GM19099 (cell line): ENCODE measurements around the gene UBE2E2.

Source experiments
- POLR2A ChIP-seq: IDR thresholded peaks from 3 replicates; pipeline ENCODE4 v1.6.1; 2011; ENCODE audit warnings: low read depth; ENCODE audit not compliant: insufficient read length; ENCODE audit errors: extremely low read depth

The UBE2E2 gene

DNA sequence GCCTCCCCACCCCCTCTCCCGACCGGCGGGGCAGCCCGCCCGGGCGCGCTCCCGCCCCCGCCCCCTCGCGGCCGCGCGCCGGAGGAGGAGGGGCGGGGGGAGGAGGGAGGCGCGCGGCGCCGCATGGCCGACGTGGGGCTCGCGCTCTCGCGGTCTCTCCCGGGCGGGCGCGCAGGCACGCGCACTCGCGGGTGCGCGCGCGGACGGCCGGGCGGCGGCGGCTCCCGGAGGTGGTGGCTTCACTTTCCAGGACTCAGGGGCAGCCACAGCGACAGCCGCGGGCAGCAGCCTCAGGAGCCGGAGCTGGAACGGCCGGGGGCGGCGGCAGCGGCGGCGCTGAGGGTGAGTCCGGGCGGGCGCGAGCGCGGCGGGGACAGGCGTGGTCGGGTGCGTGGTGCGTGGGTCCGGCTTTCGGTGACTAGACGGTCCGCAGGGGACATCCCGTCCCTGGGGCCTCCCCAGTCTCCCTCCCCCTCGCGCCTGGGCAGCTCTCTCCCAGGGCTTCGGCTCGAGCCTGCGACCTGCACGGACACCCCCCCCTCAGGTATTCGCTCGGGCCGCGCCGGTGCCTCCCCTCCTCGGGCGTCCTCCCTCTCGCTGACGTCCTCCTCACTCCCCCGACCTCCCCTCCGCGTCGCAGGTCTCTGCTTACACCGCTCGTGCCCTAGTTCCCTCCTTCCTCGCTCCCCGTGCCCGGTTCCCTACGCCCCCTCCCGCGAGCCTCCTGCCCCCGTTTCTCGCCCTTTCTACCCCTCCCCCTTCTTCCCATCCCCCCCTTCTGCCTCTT is at the start of gene UBE2E2:
TSS of gene UBE2E2 (plus strand) at position 407 of the 787 bp plus-strand sequence.
- TF ChIP-seq POLR2A: peak; percentile 63

DNA sequence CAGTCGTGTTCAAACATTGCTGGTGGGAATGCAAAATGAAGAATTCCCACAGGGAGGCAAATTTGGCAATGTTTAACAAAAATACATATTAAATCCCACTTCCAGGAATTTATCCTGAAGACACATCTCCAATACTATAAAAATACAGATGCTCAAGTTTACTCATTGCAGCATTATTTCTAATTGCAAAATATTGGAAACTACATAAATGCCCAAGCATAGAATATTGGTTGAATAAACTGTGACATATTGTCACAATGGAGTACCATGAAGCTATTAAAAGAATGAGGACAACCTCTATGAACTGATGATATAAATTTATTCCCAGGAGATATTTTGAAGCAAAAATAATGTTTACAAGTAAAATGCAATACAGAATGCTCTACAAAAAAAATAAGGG is 49.7 kb upstream of the UBE2E2 start:
- TF ChIP-seq POLR2A: no peak

DNA sequence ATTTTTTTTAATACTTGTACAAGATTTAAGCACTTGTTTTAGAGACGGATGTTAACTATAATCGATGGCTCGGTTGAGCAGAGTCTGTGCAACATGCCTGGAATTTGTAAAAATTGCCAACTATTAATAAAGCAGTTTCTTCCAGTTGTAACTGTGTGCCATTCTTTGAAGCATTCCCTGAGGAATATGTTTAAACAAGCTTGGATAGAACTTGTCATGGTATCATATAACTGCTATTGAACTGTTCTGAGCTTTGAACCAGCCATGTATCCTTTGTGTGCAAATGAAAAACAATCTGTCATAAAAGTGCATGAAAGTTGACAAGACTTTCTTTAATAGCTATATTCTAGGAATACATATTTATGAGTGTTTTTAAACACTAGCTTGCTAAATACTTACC is 45.8 kb upstream of the UBE2E2 start:
- no peak for TF ChIP-seq POLR2A

DNA sequence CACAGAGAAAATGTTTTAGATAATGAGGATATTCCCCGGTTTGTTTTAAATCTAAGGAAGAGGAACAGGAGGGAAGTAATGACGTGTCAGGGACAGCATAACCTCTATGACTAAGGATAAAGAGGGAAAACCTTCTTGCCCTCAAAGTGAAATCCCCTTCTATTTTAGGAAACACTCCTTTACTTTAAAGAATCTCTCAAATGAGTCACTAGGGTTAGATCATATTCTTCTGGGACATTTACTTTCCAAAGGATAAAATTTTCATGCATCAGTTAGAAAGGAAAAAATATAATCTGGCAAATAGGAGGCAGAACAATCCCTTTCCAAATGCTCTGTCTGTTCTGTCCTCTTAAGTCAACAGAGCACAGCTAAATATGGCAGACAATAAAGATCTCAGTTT is 43.2 kb upstream of the UBE2E2 start:
- no peak for TF ChIP-seq POLR2A

DNA sequence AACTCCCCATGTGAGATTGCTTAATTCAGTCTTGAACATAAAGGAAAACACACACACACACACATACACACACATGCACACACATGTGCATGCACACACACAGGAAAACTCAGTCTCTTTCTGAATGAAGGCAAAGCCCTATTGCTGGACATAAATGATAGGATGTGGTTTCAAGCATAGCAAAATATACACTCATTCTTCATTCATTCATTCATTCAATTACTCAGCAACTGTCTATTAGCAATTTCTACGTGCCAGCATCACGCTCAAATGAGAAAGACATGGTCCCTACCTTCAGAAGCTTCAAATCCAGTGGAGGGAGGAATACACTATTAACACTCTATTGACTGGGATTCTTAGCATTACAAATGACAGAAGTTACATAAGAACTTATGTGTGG is 41.8 kb upstream of the UBE2E2 start:
- TF ChIP-seq POLR2A: no peak

DNA sequence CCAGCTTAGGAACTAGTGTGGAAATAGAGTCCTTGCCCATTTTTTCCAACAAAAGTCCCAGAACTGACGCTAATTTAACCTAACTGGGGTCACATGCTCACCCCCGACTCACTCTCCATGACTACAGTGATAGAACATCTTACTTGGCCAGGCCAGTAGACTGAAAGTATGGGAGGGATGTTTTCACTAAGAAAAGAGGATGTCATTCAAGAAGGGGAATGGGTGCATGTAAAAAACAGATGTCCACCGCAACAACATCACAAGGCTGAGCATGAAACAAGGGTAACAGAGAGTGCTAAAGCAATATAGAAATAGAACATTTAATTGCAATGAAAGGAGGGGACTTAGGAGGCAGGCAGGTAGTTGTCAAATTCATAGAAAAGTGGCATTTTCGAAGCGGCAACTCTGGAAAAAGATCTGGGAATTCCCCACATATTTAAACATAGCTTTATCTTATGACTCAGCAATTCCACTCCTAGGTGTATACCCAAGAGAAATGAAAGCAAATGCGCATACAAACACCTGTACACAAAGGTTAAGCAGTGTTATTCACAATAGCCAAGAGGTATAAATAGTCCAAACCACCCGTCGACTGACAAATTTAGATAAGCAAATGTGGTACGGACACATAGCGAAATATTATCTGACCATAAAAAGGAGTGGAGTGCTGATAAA is 41.1 kb upstream of the UBE2E2 start:
- no peak for TF ChIP-seq POLR2A

DNA sequence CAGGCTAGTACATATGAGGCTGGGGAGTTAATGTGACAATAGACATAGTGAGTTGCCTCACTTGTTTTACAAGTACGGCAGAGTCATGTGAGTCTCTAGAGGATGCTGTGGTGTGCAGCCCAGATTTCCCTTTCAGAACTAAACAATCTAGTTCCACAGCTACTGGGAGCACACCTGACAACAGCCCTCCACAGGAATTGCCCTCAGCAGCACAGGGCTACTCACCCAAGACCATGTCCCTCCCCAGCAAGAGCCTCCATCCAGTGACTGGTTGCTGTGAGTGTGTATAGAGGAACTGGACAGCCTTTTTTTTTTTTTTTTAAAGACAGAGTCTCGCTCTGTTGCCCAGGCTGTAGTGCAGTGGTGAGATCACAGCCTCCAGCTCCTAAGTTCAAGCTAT is 40.2 kb upstream of the UBE2E2 start:
- TF ChIP-seq POLR2A: no peak

DNA sequence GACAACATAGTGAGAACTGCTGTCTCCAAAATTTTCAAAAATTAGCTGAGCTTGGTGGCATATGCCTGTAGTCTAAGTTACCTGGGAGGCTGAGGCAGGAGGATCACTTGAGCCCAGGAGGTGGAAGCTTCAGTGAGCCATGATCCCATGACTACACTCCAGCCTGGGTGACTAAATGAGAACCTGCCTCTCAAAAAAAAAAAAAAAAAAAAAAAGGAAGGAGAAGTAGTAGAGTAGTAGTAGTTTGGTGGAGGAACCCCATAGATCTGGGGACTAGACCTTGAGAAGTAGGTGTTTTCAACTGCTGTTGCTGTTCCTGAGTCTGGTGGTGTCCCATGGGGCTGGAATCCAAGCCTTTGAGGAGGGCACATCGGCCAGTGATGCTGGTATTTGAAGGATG is 38.4 kb upstream of the UBE2E2 start:
- no peak for TF ChIP-seq POLR2A

DNA sequence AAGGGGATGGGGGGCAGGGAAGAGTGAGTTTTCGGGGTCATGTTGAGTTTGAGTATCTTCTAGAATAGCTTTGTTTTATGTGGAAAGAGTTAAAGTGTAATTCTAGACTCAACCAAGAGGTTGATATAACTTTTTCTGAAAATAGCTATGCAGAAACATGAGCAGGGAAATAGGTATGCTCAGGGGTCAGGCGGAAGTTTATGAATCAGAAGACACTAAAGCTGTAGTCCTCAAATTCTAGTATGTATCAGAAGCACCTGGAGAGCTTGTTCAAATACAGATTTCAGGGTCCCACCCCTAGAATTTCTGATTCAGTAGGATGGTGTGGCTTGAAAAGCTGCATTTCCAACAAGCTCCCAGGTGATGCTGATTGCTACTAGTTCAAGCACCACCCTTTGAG is 37.6 kb upstream of the UBE2E2 start:
- no peak for TF ChIP-seq POLR2A

DNA sequence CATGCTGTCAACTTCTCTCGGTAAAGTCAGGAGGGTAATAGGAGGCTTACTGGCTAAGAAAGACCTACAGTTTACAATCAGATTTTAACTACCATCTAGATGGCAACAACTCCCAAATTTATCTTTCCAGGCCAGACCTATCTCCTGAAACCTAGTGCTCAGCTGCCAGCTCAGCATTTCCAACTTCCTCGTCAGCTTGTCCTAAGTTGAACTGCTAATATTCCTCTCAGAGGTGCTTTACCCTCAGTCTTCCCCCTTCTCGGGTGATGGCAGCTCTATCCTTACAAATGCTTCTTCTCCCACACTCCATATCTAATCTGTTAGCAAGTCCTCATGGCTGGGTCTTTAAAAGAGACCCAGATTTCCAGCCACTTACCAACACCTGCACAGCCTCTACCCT is 36.9 kb upstream of the UBE2E2 start:
- TF ChIP-seq POLR2A: no peak

DNA sequence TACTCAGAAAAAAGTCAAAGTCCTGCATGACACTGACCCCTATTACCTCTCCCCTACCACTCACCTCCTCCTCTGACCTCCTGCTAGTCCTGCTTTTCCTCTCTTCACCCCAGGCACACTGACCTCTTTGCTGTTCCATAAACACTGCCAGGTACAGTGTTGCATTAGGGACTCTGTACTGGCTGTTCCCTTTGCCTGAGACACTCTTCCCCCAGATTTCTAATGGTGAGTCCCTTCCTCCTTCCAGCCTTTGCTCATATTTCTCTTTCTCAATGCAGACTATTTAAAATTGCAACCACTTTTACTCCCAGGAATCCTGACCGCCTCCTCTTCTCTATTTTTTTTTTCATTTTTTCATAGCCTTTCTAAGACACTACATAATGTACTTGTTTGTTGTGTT is 36.3 kb upstream of the UBE2E2 start:
- TF ChIP-seq POLR2A: no peak

DNA sequence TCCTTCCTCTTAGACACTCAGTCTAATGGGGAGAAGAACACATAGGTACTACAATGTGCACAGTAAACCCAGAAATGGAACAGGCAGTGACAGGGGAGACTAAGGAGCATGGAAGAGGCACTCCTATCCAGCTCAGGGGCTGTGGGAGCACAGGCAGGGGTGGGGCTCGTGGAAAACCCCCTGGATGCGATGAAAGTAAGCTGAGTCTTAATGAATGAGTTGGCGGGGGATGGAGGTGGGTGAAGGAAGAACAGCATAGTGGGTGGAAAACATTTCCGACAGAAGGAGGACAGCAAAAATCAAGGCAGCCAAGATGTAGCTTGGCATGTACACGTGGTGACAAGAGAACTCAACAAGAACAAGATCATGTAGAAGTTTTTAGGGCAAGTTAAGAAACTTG is 33.6 kb upstream of the UBE2E2 start:
- TF ChIP-seq POLR2A: no peak

DNA sequence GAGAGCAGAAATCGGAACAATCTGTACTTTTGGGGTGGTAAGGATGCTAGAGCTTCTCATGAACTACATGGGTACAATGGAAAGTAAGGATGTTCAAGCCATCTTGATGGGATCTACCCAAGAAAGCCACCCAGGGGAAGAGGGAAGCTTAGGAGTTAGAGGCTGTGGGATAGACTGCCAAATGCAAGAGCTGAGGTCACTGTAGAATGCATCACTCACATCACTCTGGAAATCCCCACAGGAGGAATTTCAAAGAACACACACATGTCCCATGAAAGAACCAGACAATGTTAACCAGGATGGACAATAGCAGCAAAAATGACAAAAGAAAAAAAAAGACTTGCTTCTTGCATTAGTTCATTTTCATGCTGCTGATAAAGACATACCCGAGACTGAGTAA is 32.8 kb upstream of the UBE2E2 start:
- TF ChIP-seq POLR2A: no peak

DNA sequence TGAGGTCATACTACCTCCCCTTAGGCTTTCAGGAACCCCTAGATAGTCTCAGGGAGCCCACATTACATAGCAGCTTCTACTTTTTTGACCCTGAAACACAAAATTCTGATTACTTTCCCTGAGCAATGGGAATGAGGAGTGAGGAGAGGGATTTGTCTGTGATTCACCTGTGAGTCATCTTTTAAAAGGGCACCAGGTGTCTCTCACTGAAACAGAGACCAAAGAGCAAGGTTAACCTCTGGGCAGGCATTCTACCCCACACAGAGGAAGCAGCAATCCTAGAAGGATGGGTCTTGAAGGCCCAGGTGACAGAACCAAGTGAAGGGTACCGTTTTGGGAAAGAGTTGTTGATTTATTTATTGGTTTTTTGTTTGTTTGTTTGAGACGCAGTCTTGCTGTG is 31.1 kb upstream of the UBE2E2 start:
- no peak for TF ChIP-seq POLR2A

DNA sequence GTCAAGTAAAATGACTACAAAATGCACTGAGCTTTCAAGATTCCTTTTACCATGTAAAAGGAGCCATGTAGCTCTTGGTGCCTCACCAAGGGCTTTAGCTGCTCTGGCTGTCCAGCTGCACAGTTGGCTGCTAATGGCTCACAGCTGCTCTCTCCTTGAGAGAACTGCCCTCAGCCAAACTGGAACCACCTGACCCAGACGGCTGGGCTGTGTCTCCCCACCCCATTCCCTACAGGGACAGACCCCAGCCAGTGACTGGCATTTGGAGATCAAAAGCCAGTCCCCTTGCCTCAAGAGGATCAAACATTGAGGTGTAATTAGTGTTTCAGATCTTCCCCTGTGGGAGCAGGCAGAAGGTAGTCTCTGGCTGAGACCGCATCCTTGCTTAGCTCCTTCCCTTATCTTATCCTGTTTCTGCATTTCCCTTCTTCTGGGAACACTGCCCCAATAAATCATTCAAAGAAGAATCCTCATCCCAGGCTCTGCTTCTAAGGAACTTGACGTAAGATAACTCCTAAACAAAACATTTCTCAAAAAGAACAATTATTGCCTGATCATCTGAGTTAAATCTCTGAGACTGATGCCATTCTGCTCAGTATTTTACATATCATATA is 28.6 kb upstream of the UBE2E2 start:
- TF ChIP-seq POLR2A: no peak
